D721Med (cell line): ENCODE measurements around the gene DOCK1.

ENCODE experiments used
- DNase-seq: peaks from one replicate; pipeline ENCODE4 v3.0.0; 2011; ENCODE audit warnings: low spot score; ENCODE audit not compliant: insufficient read length
- FAIRE-seq: peaks from 2 replicates; lab custom pipeline; 2011; peaks lifted over from hg19 to GRCh38; lab: Jason Lieb, UNC
- TF ChIP-seq, protein P1 (sequence below): IDR thresholded peaks from 2 replicates; pipeline ENCODE4 v1.5.1; 2012; ENCODE audit warnings: mild to moderate bottlenecking, control low read depth; ENCODE audit not compliant: insufficient read depth; ENCODE audit errors: missing control alignments

DOCK1 gene

DNA sequence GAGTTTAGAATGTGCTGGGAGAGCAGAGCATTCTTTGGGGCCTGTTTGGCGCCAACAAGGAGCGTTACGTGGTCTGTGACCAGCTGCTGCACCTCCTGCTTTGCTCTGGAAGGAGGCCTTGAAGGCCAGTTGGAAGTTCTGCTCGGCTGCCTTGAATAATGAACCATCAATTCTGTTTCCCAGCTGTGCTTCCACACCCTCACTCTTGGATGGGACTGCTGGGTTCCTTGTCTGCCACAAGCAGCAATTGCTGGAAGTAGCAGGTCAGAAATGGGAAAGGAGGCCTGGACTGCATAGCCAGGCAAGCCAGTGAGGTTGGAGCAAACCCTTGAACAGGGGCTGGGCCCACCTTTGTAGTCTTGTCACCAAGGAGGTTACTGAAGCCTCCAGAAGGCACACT, 377.8 kb downstream of the DOCK1 start:
- FAIRE-seq, result no peak
- no peak for DNase-seq
- TF ChIP-seq, protein P1, sequence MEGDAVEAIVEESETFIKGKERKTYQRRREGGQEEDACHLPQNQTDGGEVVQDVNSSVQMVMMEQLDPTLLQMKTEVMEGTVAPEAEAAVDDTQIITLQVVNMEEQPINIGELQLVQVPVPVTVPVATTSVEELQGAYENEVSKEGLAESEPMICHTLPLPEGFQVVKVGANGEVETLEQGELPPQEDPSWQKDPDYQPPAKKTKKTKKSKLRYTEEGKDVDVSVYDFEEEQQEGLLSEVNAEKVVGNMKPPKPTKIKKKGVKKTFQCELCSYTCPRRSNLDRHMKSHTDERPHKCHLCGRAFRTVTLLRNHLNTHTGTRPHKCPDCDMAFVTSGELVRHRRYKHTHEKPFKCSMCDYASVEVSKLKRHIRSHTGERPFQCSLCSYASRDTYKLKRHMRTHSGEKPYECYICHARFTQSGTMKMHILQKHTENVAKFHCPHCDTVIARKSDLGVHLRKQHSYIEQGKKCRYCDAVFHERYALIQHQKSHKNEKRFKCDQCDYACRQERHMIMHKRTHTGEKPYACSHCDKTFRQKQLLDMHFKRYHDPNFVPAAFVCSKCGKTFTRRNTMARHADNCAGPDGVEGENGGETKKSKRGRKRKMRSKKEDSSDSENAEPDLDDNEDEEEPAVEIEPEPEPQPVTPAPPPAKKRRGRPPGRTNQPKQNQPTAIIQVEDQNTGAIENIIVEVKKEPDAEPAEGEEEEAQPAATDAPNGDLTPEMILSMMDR, result no peak

DNA sequence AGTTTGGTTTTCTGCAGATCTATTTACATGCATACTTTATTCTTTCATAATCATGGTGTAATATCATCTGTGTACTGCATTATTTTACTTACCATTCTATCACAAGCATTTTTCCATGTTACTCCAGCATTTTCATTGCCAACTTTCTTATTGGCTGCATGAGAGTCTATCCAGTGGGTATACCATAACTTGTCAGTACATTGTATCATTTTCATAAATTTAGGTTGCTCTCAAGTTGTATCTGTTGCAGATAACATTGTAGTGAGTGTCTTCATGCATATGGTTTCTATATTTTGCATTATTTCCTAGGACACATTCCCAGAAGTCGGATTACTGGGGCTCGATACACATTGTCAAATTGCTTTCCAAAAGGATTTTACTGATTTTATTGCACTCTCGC, 378.3 kb downstream of the DOCK1 start:
- DNase-seq (no peak), FAIRE-seq (no peak)
- TF ChIP-seq, protein P1, result no peak

GRCh38 chr10:127290850-127291249, 385.6 kb downstream of the DOCK1 start:
- no peak for FAIRE-seq

DNA sequence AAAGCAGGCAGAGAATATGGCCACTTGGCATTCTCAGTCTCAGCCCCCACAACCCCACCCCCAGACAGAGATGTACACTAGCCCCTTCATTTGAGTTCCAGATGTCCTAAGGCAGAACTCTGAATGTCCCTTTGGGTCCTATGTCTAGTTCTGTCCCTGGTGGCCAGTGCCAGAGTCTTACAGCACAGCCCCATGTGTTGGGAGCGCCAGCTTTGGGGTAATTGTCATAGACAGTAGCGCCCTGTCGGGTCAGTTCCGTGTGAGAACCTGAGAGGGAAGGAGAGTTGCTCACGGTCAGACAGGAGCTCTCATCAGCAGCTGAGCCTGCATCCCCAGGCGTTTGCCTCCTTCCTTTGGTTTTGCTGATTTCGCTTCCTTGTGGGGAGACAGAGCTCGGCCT, 386.1 kb downstream of the DOCK1 start:
- DNase-seq (no peak), FAIRE-seq (no peak)
- TF ChIP-seq, protein P1, result no peak

More at GRCh38 chr10:127290850-127291249, 385.6 kb downstream of the DOCK1 start:
- TF ChIP-seq, protein P1, result no peak
- DNase-seq, result no peak

DNA sequence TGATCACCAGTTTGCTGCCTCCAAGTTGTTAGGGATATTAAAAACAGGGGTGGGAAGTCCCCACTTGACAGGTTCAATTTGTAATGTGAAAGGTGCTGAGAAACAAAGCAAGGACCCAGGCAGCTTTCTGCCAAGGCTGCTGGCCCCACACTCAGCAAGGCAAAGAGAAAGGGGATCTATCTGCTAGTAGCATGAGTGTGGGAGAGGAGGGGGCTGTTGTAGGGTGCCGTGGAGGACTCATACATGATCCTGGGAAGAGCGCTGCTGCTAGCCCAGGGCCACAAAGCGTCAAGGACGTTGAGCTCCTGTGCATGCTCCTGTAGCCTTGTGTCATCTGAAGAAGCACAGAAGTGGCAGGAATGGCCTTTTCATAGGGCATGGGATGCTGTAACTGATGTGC, 387.7 kb downstream of the DOCK1 start:
- DNase-seq (no peak), FAIRE-seq (no peak)
- TF ChIP-seq, protein P1, result no peak

GRCh38 chr10:127293640-127294039, 388.4 kb downstream of the DOCK1 start:
- TF ChIP-seq, protein P1, result no peak
- DNase-seq (no peak), FAIRE-seq (no peak)

- TF ChIP-seq, protein P1, result no peak
- FAIRE-seq (no peak), DNase-seq (no peak)
Observed at GRCh38 chr10:127296696-127297095, 391.5 kb downstream of the DOCK1 start.
